ENCODE results near the gene ITPK1.

ITPK1 gene

DNA sequence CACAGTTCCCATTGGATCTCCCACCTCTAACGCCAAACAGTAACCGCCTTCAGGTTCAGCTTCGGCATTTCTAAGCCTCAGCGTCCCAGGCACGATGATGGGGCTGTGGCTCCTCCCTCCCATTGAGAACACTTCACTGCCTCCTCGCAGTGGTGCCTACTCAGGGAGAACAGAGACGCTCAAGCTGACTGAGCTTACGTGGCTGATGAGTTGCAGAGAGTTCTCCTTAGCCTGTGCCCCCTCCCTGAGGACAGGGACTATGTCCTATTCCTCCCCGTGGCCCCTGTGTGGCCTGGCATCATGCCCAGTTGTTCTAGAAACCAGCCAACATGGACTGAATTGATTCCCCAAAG is 87.0 kb downstream of the ITPK1 start:
- H4K8ac ChIP-seq (ENCODE audit: low read length), result no peak overlapping the region
- H3K36me3 ChIP-seq (ENCODE audit: control insufficient read depth in 1 of 2, insufficient read depth in 2 of 2, low read depth in 1 of 2, low read length in 2 of 2), result no peaks in the 10 kb centered on the region
- no peak overlapping the region for H3K23ac ChIP-seq (ENCODE audit: low read length in 2 of 2)
- H3K27ac ChIP-seq (ENCODE audit: low read length, poor library complexity, severe bottlenecking), result no peak overlapping the region
- H2AK5ac ChIP-seq (ENCODE audit: low read length, severe bottlenecking), result no peak overlapping the region
- H3K4me1 ChIP-seq (ENCODE audit: control insufficient read depth, insufficient read depth, low read depth, low read length), result peaks cover 19% of the 10 kb centered on the region
- H2BK5ac ChIP-seq (ENCODE audit: low read depth, low read length, poor library complexity, severe bottlenecking), result no peak overlapping the region
- no peak for DNase-seq
- H3K79me1 ChIP-seq (replicated peaks; ENCODE audit: low read length, poor library complexity, severe bottlenecking), result peaks cover 2% of the 10 kb centered on the region
- H3K9ac ChIP-seq (ENCODE audit: low read length), result no peak overlapping the region
- H3K9me3 ChIP-seq (ENCODE audit: control insufficient read depth, low read length), result no peaks in the 10 kb centered on the region
- H3K4me3 ChIP-seq (ENCODE audit: insufficient read depth in 1 of 2, low read depth in 1 of 2, low read length in 2 of 2), result no peak overlapping the region
- no peak overlapping the region for H2BK120ac ChIP-seq (ENCODE audit: low read depth, low read length)
- no peak overlapping the region for H4K91ac ChIP-seq (ENCODE audit: low read length)
- H3K4me2 ChIP-seq (ENCODE audit: low read length, poor library complexity, severe bottlenecking), result no peak overlapping the region
- no peak overlapping the region for H3K14ac ChIP-seq (ENCODE audit: low read length in 2 of 2)
- H3K27me3 ChIP-seq (ENCODE audit: control insufficient read depth in 1 of 2, insufficient read depth in 1 of 2, low read length in 2 of 2), result peaks cover 0 to 3% of the 10 kb centered on the region in 2 experiments
- H2AFZ ChIP-seq (ENCODE audit: low read depth, low read length), result no peak overlapping the region
- H3K18ac ChIP-seq (ENCODE audit: low read depth in 1 of 2, low read length in 2 of 2), result no peak overlapping the region
- 93% methylated on average over 9 of the region's 9 CpGs for WGBS
- no peak overlapping the region for H2BK15ac ChIP-seq (ENCODE audit: low read depth, poor library complexity, severe bottlenecking)
- H3K4ac ChIP-seq (ENCODE audit: low read depth in 1 of 2, low read length in 2 of 2), result no peak overlapping the region
- no peak overlapping the region for H2BK12ac ChIP-seq (ENCODE audit: low read length in 2 of 2)

DNA sequence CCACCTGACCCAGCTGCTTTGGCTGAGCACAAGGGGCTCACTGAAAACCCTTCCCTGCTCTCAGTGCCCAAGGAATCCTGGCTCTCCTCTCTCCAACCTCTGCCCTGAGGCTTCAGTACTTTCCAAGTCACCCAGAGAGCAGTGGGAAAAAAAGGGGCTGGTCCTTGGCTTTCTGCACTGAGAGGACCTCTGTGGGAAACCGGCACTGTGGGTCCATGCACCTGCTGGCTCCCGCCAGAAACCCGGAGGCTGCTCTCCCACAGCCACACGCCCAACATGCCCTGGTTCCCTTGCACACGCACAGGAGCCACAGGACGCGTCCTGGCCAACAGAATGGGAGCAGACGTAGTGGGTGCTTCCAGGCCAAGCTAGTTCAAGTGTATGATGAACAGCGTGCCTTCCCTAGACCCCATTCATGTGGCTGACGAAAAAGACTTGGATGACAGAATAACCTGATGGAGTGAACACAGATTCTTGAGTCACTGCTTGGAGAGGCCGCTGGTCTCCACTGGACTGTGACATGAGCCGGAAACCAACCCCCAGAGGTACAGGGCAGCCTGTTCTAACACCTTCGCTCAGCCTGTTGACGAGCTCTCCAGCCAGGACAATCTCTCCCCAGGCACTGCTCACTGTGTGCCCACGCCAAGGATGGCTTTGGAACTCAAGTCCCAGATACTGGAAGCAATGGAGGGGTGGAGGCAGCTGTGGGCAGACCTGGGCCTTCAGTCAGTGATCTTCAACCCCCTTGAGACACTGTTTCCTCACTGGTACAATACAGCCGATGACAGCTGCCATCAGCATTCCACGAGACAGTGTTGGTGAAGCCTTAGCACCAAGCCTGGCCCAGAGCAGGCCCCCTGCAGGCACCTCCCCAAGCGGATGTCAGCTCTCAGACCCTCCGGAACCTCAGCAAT is 87.7 kb downstream of the ITPK1 start:
- WGBS, result 95% methylated on average over 19 of the region's 19 CpGs
- Histone ChIP-seq H4K91ac (ENCODE audit: low read length) (no peak overlapping the region), H3K18ac (ENCODE audit: low read depth in 1 of 2, low read length in 2 of 2) (no peak overlapping the region), H3K4me2 (ENCODE audit: low read length, poor library complexity, severe bottlenecking) (no peak overlapping the region), H3K4me3 (ENCODE audit: insufficient read depth in 1 of 2, low read depth in 1 of 2, low read length in 2 of 2) (no peak overlapping the region), H2BK5ac (ENCODE audit: low read depth, low read length, poor library complexity, severe bottlenecking) (no peak overlapping the region), H2AK5ac (ENCODE audit: low read length, severe bottlenecking) (no peak overlapping the region), H3K27ac (ENCODE audit: low read length, poor library complexity, severe bottlenecking) (no peak overlapping the region), H3K14ac (ENCODE audit: low read length in 2 of 2) (no peak overlapping the region), H3K36me3 (ENCODE audit: control insufficient read depth in 1 of 2, insufficient read depth in 2 of 2, low read depth in 1 of 2, low read length in 2 of 2) (no peaks in the 10 kb centered on the region), H2BK120ac (ENCODE audit: low read depth, low read length) (no peak overlapping the region), H3K4ac (ENCODE audit: low read depth in 1 of 2, low read length in 2 of 2) (no peak overlapping the region), H3K23ac (ENCODE audit: low read length in 2 of 2) (no peak overlapping the region), H3K27me3 (ENCODE audit: control insufficient read depth in 1 of 2, insufficient read depth in 1 of 2, low read length in 2 of 2) (peaks cover 0 to 3% of the 10 kb centered on the region in 2 experiments), H3K79me1 (replicated peaks; ENCODE audit: low read length, poor library complexity, severe bottlenecking) (peaks cover 2% of the 10 kb centered on the region), H3K9ac (ENCODE audit: low read length) (no peak overlapping the region), H2BK12ac (ENCODE audit: low read length in 2 of 2) (no peak overlapping the region), H4K8ac (ENCODE audit: low read length) (no peak overlapping the region), H2BK15ac (ENCODE audit: low read depth, poor library complexity, severe bottlenecking) (no peak overlapping the region), H3K9me3 (ENCODE audit: control insufficient read depth, low read length) (no peaks in the 10 kb centered on the region), H2AFZ (ENCODE audit: low read depth, low read length) (no peak overlapping the region), H3K4me1 (ENCODE audit: control insufficient read depth, insufficient read depth, low read depth, low read length) (peaks cover 12% of the 10 kb centered on the region)
- DNase-seq, result no peak

- H3K79me1 ChIP-seq (replicated peaks; ENCODE audit: low read length, poor library complexity, severe bottlenecking), result peaks cover 2% of the 10 kb centered on the region
- H3K18ac ChIP-seq (ENCODE audit: low read depth in 1 of 2, low read length in 2 of 2), result no peak overlapping the region
- H3K27me3 ChIP-seq (ENCODE audit: control insufficient read depth in 1 of 2, insufficient read depth in 1 of 2, low read length in 2 of 2), result peaks cover 0 to 3% of the 10 kb centered on the region in 2 experiments
- no peak overlapping the region for H2AFZ ChIP-seq (ENCODE audit: low read depth, low read length)
- H3K9ac ChIP-seq (ENCODE audit: low read length), result no peak overlapping the region
- no peak overlapping the region for H3K14ac ChIP-seq (ENCODE audit: low read length in 2 of 2)
- H3K36me3 ChIP-seq (ENCODE audit: control insufficient read depth in 1 of 2, insufficient read depth in 2 of 2, low read depth in 1 of 2, low read length in 2 of 2), result no peaks in the 10 kb centered on the region
- H3K4me1 ChIP-seq (ENCODE audit: control insufficient read depth, insufficient read depth, low read depth, low read length), result peaks cover 7% of the 10 kb centered on the region
- no peak overlapping the region for H3K27ac ChIP-seq (ENCODE audit: low read length, poor library complexity, severe bottlenecking)
- H3K9me3 ChIP-seq (ENCODE audit: control insufficient read depth, low read length), result no peaks in the 10 kb centered on the region
- no peak overlapping the region for H2BK5ac ChIP-seq (ENCODE audit: low read depth, low read length, poor library complexity, severe bottlenecking)
- no peak overlapping the region for H2BK12ac ChIP-seq (ENCODE audit: low read length in 2 of 2)
- 89% methylated on average over 7 of the region's 7 CpGs for WGBS
- no peak overlapping the region for H2AK5ac ChIP-seq (ENCODE audit: low read length, severe bottlenecking)
- H2BK15ac ChIP-seq (ENCODE audit: low read depth, poor library complexity, severe bottlenecking), result no peak overlapping the region
- no peak overlapping the region for H4K8ac ChIP-seq (ENCODE audit: low read length)
- no peak overlapping the region for H2BK120ac ChIP-seq (ENCODE audit: low read depth, low read length)
- no peak overlapping the region for H3K4ac ChIP-seq (ENCODE audit: low read depth in 1 of 2, low read length in 2 of 2)
- H3K4me3 ChIP-seq (ENCODE audit: insufficient read depth in 1 of 2, low read depth in 1 of 2, low read length in 2 of 2), result no peak overlapping the region
- no peak overlapping the region for H3K23ac ChIP-seq (ENCODE audit: low read length in 2 of 2)
- no peak overlapping the region for H3K4me2 ChIP-seq (ENCODE audit: low read length, poor library complexity, severe bottlenecking)
- H4K91ac ChIP-seq (ENCODE audit: low read length), result no peak overlapping the region
- DNase-seq, result no peak
Measured at GRCh38 chr14:93026339-93026738, 89.4 kb downstream of the ITPK1 start.

- no peak overlapping the region for H3K4me2 ChIP-seq (ENCODE audit: low read length, poor library complexity, severe bottlenecking)
- peaks cover 2% of the 10 kb centered on the region for H3K79me1 ChIP-seq (replicated peaks; ENCODE audit: low read length, poor library complexity, severe bottlenecking)
- H2AK5ac ChIP-seq (ENCODE audit: low read length, severe bottlenecking), result no peak overlapping the region
- H3K27ac ChIP-seq (ENCODE audit: low read length, poor library complexity, severe bottlenecking), result no peak overlapping the region
- H2BK15ac ChIP-seq (ENCODE audit: low read depth, poor library complexity, severe bottlenecking), result no peak overlapping the region
- peaks cover 0 to 3% of the 10 kb centered on the region in 2 experiments for H3K27me3 ChIP-seq (ENCODE audit: control insufficient read depth in 1 of 2, insufficient read depth in 1 of 2, low read length in 2 of 2)
- H3K36me3 ChIP-seq (ENCODE audit: control insufficient read depth in 1 of 2, insufficient read depth in 2 of 2, low read depth in 1 of 2, low read length in 2 of 2), result no peaks in the 10 kb centered on the region
- no peak overlapping the region for H3K23ac ChIP-seq (ENCODE audit: low read length in 2 of 2)
- no peak overlapping the region for H2AFZ ChIP-seq (ENCODE audit: low read depth, low read length)
- H3K4me3 ChIP-seq (ENCODE audit: insufficient read depth in 1 of 2, low read depth in 1 of 2, low read length in 2 of 2), result no peak overlapping the region
- H3K4me1 ChIP-seq (ENCODE audit: control insufficient read depth, insufficient read depth, low read depth, low read length), result peaks cover 7% of the 10 kb centered on the region
- no peak for DNase-seq
- H2BK120ac ChIP-seq (ENCODE audit: low read depth, low read length), result no peak overlapping the region
- H4K8ac ChIP-seq (ENCODE audit: low read length), result no peak overlapping the region
- H4K91ac ChIP-seq (ENCODE audit: low read length), result no peak overlapping the region
- no peaks in the 10 kb centered on the region for H3K9me3 ChIP-seq (ENCODE audit: control insufficient read depth, low read length)
- H3K18ac ChIP-seq (ENCODE audit: low read depth in 1 of 2, low read length in 2 of 2), result no peak overlapping the region
- no peak overlapping the region for H3K4ac ChIP-seq (ENCODE audit: low read depth in 1 of 2, low read length in 2 of 2)
- H2BK12ac ChIP-seq (ENCODE audit: low read length in 2 of 2), result no peak overlapping the region
- no peak overlapping the region for H3K14ac ChIP-seq (ENCODE audit: low read length in 2 of 2)
- WGBS, result 95% methylated on average over 5 of the region's 9 CpGs
- H3K9ac ChIP-seq (ENCODE audit: low read length), result no peak overlapping the region
- no peak overlapping the region for H2BK5ac ChIP-seq (ENCODE audit: low read depth, low read length, poor library complexity, severe bottlenecking)
Measured at GRCh38 chr14:93025055-93025454, 90.7 kb downstream of the ITPK1 start.

All from mesenchymal stem cell (in vitro differentiated cells and primary cell).